Putamen (tissue), 1 donor: ENCODE measurements around the gene PTPN2.
"Not testable (repeated sequence)": the region's sequence is repeated elsewhere in the genome, so short reads cannot be mapped to it uniquely, and the experiment has no call there.

Experiments used
- DNase-seq: peaks from one replicate; pipeline ENCODE4 v3.0.0-alpha.2; 2016; ENCODE audit warnings: low spot score

The PTPN2 gene

GRCh38 chr18:12883684-12884405 is at the start of gene PTPN2:
Gene PTPN2, minus strand, starts transcription at chr18:12884237. Its CDS starts 96 bp downstream, at chr18:12884141.
- peak; percentile 94 for DNase-seq

- no peak for DNase-seq
Measured at GRCh38 chr18:12933327-12933726, 49.3 kb upstream of the PTPN2 start.

- DNase-seq: no peak
Measured at GRCh38 chr18:12930908-12931307, 46.9 kb upstream of the PTPN2 start.

GRCh38 chr18:12930376-12930775 is 46.3 kb upstream of the PTPN2 start:
- no peak for DNase-seq

GRCh38 chr18:12929477-12930083 is 45.5 kb upstream of the PTPN2 start:
- DNase-seq: no peak

- peak; percentile 38 for DNase-seq
Measured at GRCh38 chr18:12928641-12929040, 44.6 kb upstream of the PTPN2 start.

GRCh38 chr18:12928206-12928605 is 44.2 kb upstream of the PTPN2 start:
- DNase-seq: no peak

- DNase-seq: no peak
Measured at GRCh38 chr18:12924616-12925015, 40.6 kb upstream of the PTPN2 start.

GRCh38 chr18:12922266-12922665 is 38.2 kb upstream of the PTPN2 start:
- no peak for DNase-seq

GRCh38 chr18:12921178-12921577 is 37.1 kb upstream of the PTPN2 start:
- DNase-seq: no peak

- no peak for DNase-seq
Measured at GRCh38 chr18:12911929-12912703, 28.1 kb upstream of the PTPN2 start.

- DNase-seq: no peak
Measured at GRCh38 chr18:12911025-12911928, 27.2 kb upstream of the PTPN2 start.

- DNase-seq: no peak
Measured at GRCh38 chr18:12908706-12909105, 24.7 kb upstream of the PTPN2 start.

GRCh38 chr18:12907258-12907925 is 23.4 kb upstream of the PTPN2 start:
- DNase-seq: no peak

GRCh38 chr18:12906773-12907172 is 22.7 kb upstream of the PTPN2 start:
- DNase-seq: no peak

GRCh38 chr18:12906119-12906518 is 22.1 kb upstream of the PTPN2 start:
- no peak for DNase-seq

GRCh38 chr18:12904012-12904516 is 20.0 kb upstream of the PTPN2 start:
- no peak for DNase-seq

- not testable (repeated sequence) for DNase-seq
Measured at GRCh38 chr18:12901208-12901607, 17.2 kb upstream of the PTPN2 start.

- DNase-seq: not testable (repeated sequence)
Measured at GRCh38 chr18:12896784-12897333, 12.8 kb upstream of the PTPN2 start.

- no peak for DNase-seq
Measured at GRCh38 chr18:12895626-12896025, 11.6 kb upstream of the PTPN2 start.

- no peak for DNase-seq
Measured at GRCh38 chr18:12895014-12895413, 11.0 kb upstream of the PTPN2 start.
